Measurements from ENCODE around the gene DEDD. TPM values are rescaled to one million over a fixed set of nuclear protein-coding genes. Genes with fewer than 3 reads are reported as not detected.
A peak's percentile ranks its signal among the peaks of the same experiment; 100 is the strongest.

Gene DEDD
- total and polyA plus RNA-seq, 10 of the 15 experiments (the other 5 are each of a cell fraction or from before 2014, with no cell fraction given), result 13.6 to 33.9 (median 30.3) TPM

DNA sequence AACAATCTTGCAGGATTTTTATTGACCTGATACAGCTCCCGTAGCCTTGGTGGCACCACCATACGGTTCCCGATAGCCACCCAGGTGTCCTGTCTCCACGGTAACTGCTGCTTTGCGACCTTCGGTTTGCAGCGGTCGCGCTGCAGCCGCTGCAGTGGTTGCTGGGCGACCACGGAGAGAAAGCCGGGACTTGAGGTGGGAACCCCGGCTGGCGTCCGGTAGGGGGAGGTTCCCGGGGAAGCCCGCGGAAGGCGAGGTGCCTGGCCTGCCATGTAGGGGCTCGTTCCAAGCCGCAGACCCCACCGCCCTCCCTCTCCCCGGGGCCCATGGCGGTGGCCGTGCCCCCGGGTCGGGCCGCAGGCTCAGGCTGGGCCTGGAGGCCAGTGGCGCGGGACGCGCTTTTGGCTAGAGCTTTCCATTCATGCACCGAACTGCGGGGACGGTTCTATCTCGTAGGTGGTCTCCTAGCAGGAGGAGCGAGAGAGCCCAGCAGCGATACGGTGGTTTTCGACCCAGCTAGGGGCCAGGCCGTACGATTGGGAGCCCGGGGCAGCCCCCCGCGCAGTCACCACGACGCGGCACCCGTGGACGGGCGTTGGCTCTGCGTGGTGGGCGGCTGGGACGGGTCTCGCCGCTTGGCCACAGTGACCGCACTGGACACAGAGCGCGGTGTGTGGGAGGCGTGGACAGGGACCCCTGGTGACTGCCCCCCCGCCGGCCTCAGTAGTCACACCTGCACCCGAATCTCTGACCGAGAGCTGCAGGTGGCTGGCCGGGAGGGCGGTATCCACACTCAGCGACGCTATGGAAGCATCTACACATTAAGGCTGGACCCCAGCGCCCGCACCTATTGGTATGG lies 34.0 kb downstream of the DEDD start, which contains the start of gene KLHDC9:
KLHDC9 (plus strand) TSS at position 152 of the 859 bp plus-strand sequence; CDS start at position 327, 175 bp downstream.
- Histone ChIP-seq H3K79me2 (ENCODE audit: control insufficient read depth, insufficient read depth, low read length) (no peaks in the 10 kb centered on the region), H3K4me3 (peak within 1 kb of the TSS; percentile 74), H3K9ac (ENCODE audit: control insufficient read depth, insufficient read depth, low read length) (peak within 1 kb of the TSS; percentile 70), H3K4me2 (ENCODE audit: control insufficient read depth, insufficient read depth) (peak within 1 kb of the TSS; percentile 98), H3K27me3 (replicated peaks in 1 of 2; ENCODE audit: control insufficient read depth in 2 of 2, insufficient read depth in 2 of 2, low read length in 1 of 2) (no peaks in the 10 kb centered on the region), H3K9me3 (replicated peaks; ENCODE audit: control insufficient read depth, insufficient read depth, low read length) (no peaks in the 10 kb centered on the region), H4K20me1 (ENCODE audit: control insufficient read depth, insufficient read depth) (no peaks in the 10 kb centered on the region), H2AFZ (ENCODE audit: control insufficient read depth, low read depth, low read length) (peak within 1 kb of the TSS; percentile 93), H3K4me1 (ENCODE audit: control insufficient read depth, insufficient read depth, low read length) (peaks cover 29% of the 10 kb centered on the region), H3K36me3 (ENCODE audit: control insufficient read depth in 2 of 2, insufficient read depth in 2 of 2, low read length in 1 of 2) (peaks cover 4 to 11% of the 10 kb centered on the region in 2 experiments), H3K27ac (ENCODE audit: control insufficient read depth, insufficient read depth) (peak within 1 kb of the TSS; percentile 66)
- ATAC-seq (peak; percentile 91), FAIRE-seq (peak; percentile 78), DNase-seq (ENCODE audit: low read depth, low spot score) (peak; percentile 87)
- SMC1A ChIA-PET (ENCODE audit: uncharacterized antibody, unreplicated experiment), result interaction anchor here (0.6 to 7.0 kb wide), 25 partner anchors 10 to 261 kb away, joined by 3 to 110 read pairs (median 6); partner anchors contain the start of genes ARHGAP30, F11R, ITLN2 and USF1
- in situ Hi-C loops (cut with MboI) (no loop called here), intact Hi-C loops (cut with micrococcal nuclease; ENCODE audit: unreplicated experiment) (no loop called here)
- CTCF ChIA-PET, result interaction anchor here (0.6 to 7.6 kb wide), 29 partner anchors 11 to 285 kb away, joined by 3 to 181 read pairs (median 5); partner anchors contain the start of genes ARHGAP30, ITLN2, NIT1 and PFDN2
- no TSS peak for BruUV-seq (replicated peaks)
- POLR2A ChIA-PET, result interaction anchor here (0.6 to 5.6 kb wide), 9 partner anchors 14 to 101 kb away, joined by 3 to 66 read pairs (median 5); partner anchors contain the start of genes ARHGAP30, NIT1, PFDN2 and USF1
- RAD21 ChIA-PET (ENCODE audit: unreplicated experiment), result interaction anchor here (0.6 to 6.7 kb wide), 20 partner anchors 28 to 316 kb away, joined by 3 to 90 read pairs (median 4); partner anchors contain the start of genes ARHGAP30, F11R, TSTD1 and USF1
- WGBS (ENCODE audit: insufficient coverage, insufficient replicate concordance, low lambda C conversion rate, missing lambda C conversion rate), result 7% methylated on average over 71 of the region's 71 CpGs
- TF ChIP-seq CUX1 (IDR thresholded peaks at IDR 0.05; ENCODE audit: insufficient replicate concordance, low read depth, low read length) (peak; percentile 80), DPF2 (IDR thresholded peaks at IDR 0.05) (peak; percentile 35; the same call in 1 of the 2 replicates), E4F1 (IDR thresholded peaks at IDR 0.05; ENCODE audit: borderline replicate concordance, partially characterized antibody) (peak; percentile 99), TCF7 (IDR thresholded peaks at IDR 0.05; ENCODE audit: borderline replicate concordance) (no peak), KLF5 (IDR thresholded peaks at IDR 0.05; ENCODE audit: partially characterized antibody) (peak; percentile 57)
- TF ChIP-seq, protein P1, sequence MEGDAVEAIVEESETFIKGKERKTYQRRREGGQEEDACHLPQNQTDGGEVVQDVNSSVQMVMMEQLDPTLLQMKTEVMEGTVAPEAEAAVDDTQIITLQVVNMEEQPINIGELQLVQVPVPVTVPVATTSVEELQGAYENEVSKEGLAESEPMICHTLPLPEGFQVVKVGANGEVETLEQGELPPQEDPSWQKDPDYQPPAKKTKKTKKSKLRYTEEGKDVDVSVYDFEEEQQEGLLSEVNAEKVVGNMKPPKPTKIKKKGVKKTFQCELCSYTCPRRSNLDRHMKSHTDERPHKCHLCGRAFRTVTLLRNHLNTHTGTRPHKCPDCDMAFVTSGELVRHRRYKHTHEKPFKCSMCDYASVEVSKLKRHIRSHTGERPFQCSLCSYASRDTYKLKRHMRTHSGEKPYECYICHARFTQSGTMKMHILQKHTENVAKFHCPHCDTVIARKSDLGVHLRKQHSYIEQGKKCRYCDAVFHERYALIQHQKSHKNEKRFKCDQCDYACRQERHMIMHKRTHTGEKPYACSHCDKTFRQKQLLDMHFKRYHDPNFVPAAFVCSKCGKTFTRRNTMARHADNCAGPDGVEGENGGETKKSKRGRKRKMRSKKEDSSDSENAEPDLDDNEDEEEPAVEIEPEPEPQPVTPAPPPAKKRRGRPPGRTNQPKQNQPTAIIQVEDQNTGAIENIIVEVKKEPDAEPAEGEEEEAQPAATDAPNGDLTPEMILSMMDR (IDR thresholded peaks at IDR 0.05 in 2 of 3, conservative IDR thresholded peaks at IDR 0.05 in 1 of 3; ENCODE audit: control insufficient read depth in 2 of 3, extremely low read depth in 1 of 3, insufficient read depth in 1 of 3, low read depth in 3 of 3, low read length in 3 of 3), result peak in 2 of 3 experiments; percentile 20 to 22; a peak in 3 of 6 replicates

Measured in GM12878 (cell line).